Muscle layer of duodenum (tissue), 2 donors: ENCODE measurements around the gene ZXDC.

Experiments used
- H3K27ac ChIP-seq: one replicate; pipeline ENCODE4 v1.7.0; 2013; ENCODE audit warnings: mild to moderate bottlenecking, low read length
- H3K27me3 ChIP-seq: one replicate; pipeline ENCODE4 v1.7.0; 2013; ENCODE audit warnings: low read depth, mild to moderate bottlenecking, control low read depth, low read length
- H3K36me3 ChIP-seq, 2 donors: one replicate each; pipeline ENCODE4 v1.7.0; 2013; ENCODE audit warnings: low read length in 2 of 2, control low read depth in 1 of 2, mild to moderate bottlenecking in 1 of 2; ENCODE audit not compliant: insufficient read depth in 2 of 2, control insufficient read depth in 1 of 2
- H3K4me1 ChIP-seq, 2 donors: one replicate each; pipeline ENCODE4 v1.7.0; 2013; ENCODE audit warnings: low read length in 2 of 2, mild to moderate bottlenecking in 2 of 2, control low read depth in 1 of 2, moderate library complexity in 1 of 2; ENCODE audit not compliant: insufficient read depth in 2 of 2, control insufficient read depth in 1 of 2
- H3K4me3 ChIP-seq, 2 donors: one replicate each; pipeline ENCODE4 v1.7.0; 2013; ENCODE audit warnings: low read length in 2 of 2, low read depth in 1 of 2, mild to moderate bottlenecking in 1 of 2
- H3K9me3 ChIP-seq, 2 donors: one replicate each; pipeline ENCODE4 v1.7.0; 2013; ENCODE audit warnings: low read length in 2 of 2, control low read depth in 1 of 2, mild to moderate bottlenecking in 1 of 2; ENCODE audit not compliant: control insufficient read depth in 1 of 2
- donor health status: healthy.

Gene ZXDC

GRCh38 chr3:126402666-126403302 lies 72.9 kb downstream of the ZXDC start:
- no peaks in the 10 kb centered on the region for H3K27me3 ChIP-seq
- H3K36me3 ChIP-seq = no peaks in the 10 kb centered on the region
- H3K27ac ChIP-seq = no peak overlapping the region
- H3K4me3 ChIP-seq = no peak overlapping the region
- peaks cover 0 to 7% of the 10 kb centered on the region in 2 donors for H3K9me3 ChIP-seq
- H3K4me1 ChIP-seq = no peaks in the 10 kb centered on the region

DNA sequence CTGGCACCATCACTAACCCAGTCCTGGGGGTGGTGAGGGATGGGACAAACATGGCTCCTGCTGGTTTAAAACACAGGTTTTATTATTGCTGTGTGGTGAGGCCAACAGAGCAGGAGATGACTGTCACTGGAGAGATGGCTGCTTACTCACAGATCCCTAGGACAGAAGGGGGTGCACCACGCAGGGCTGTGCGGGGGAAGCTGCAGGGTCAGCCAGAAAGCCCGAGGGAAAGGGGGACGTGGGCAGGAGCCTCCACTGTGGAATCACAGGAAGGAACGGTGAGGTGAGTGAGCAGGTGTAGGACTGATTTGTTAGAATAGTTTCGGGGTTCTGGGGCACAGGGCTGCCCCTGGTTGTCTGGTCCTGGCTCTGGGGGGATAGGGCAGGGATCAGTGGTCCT lies 73.5 kb downstream of the ZXDC start:
- H3K27ac ChIP-seq = no peak overlapping the region
- no peaks in the 10 kb centered on the region for H3K4me1 ChIP-seq
- H3K27me3 ChIP-seq = no peaks in the 10 kb centered on the region
- H3K4me3 ChIP-seq = no peak overlapping the region
- peaks cover 0 to 3% of the 10 kb centered on the region in 2 donors for H3K9me3 ChIP-seq
- no peaks in the 10 kb centered on the region for H3K36me3 ChIP-seq

- no peaks in the 10 kb centered on the region for H3K9me3 ChIP-seq
- no peaks in the 10 kb centered on the region for H3K36me3 ChIP-seq
- H3K4me1 ChIP-seq = no peaks in the 10 kb centered on the region
- H3K27ac ChIP-seq = no peak overlapping the region
- H3K27me3 ChIP-seq = no peaks in the 10 kb centered on the region
- no peak overlapping the region for H3K4me3 ChIP-seq
Measured at GRCh38 chr3:126401611-126402160, 74.0 kb downstream of the ZXDC start.

- H3K27ac ChIP-seq = no peak overlapping the region
- H3K27me3 ChIP-seq = no peaks in the 10 kb centered on the region
- no peak overlapping the region for H3K4me3 ChIP-seq
- no peaks in the 10 kb centered on the region for H3K9me3 ChIP-seq
- H3K4me1 ChIP-seq = peaks cover 0 to 4% of the 10 kb centered on the region in 2 donors
- no peaks in the 10 kb centered on the region for H3K36me3 ChIP-seq
Measured at GRCh38 chr3:126399756-126400155, 75.9 kb downstream of the ZXDC start.

DNA sequence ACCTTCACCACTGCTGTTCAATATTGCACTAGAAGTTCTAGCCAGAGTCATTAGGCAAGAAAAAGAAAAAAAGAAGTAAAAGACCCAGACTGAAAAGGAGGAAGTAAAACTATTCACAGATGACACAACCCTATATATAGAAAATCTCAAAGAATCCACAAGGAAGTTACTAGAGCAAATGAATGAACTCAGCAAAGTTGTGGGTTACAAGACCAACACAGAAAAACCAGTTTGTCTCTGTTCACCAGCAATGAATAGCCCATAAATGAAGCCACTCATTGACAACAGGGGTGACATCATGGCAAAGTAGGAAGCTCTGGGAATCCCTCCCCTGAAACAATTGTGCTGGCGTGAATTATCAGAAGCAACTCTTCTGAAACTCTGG lies 76.3 kb downstream of the ZXDC start:
- Histone ChIP-seq H3K27me3 (no peaks in the 10 kb centered on the region), H3K9me3 (no peaks in the 10 kb centered on the region), H3K27ac (no peak overlapping the region), H3K36me3 (no peaks in the 10 kb centered on the region), H3K4me3 (no peak overlapping the region), H3K4me1 (peaks cover 0 to 8% of the 10 kb centered on the region in 2 donors)

DNA sequence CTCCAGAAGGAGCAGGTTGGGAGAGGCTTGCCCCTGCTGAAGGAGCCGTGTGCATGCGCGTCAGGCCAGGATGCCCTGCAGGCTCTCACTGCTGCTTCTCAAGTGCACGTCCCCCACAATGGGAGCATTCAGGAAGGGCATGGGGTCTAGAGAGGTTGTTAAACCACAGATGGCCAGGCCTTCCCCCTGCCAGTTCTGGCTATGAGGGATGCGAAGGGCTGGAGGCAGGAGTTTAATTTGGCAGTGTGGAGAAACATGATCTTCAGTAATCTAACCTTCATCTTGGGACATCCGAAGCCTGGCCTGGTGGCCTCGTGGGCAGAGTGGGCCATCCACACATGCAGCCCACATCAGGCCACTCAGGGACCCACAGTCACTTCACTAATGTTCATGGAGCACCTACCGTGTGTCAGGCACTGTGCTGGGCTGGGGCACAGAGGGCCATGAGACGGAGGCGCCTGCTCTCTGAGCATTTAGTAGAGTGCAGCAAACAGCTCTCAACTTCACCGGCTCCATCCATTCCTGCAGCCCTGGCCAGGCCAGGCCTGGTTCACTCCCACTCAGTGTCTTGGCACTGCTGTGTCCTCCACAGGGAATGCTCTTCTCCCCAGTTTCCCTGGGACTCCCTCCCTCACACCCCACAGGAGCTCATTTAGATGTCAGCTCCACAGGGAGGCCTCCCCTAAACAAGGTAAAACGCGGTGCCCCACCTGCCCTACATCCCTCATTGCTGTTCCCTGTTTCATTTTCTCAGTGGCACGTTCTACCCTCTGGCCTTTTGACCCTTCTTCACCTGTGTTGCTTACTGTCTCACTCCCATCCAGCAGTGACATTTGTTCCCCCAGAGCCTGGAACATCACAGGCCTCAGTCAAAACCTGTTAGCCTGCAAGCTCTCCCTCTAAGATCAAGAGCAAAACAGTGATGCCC lies 77.0 kb downstream of the ZXDC start:
- no peak overlapping the region for H3K27ac ChIP-seq
- H3K27me3 ChIP-seq = no peaks in the 10 kb centered on the region
- no peaks in the 10 kb centered on the region for H3K36me3 ChIP-seq
- H3K9me3 ChIP-seq = no peaks in the 10 kb centered on the region
- no peak overlapping the region for H3K4me3 ChIP-seq
- peaks cover 0 to 8% of the 10 kb centered on the region in 2 donors for H3K4me1 ChIP-seq

GRCh38 chr3:126397610-126398422 lies 77.9 kb downstream of the ZXDC start:
- Histone ChIP-seq H3K36me3 (no peaks in the 10 kb centered on the region), H3K9me3 (no peaks in the 10 kb centered on the region), H3K4me3 (no peak overlapping the region), H3K4me1 (peaks cover 0 to 8% of the 10 kb centered on the region in 2 donors), H3K27me3 (no peaks in the 10 kb centered on the region), H3K27ac (no peak overlapping the region)

- H3K9me3 ChIP-seq = no peaks in the 10 kb centered on the region
- peaks cover 0 to 8% of the 10 kb centered on the region in 2 donors for H3K4me1 ChIP-seq
- no peaks in the 10 kb centered on the region for H3K27me3 ChIP-seq
- H3K36me3 ChIP-seq = no peaks in the 10 kb centered on the region
- H3K4me3 ChIP-seq = no peak overlapping the region
- no peak overlapping the region for H3K27ac ChIP-seq
Measured at GRCh38 chr3:126396536-126396935, 79.2 kb downstream of the ZXDC start.

- Histone ChIP-seq H3K4me3 (no peak overlapping the region), H3K27me3 (no peaks in the 10 kb centered on the region), H3K9me3 (no peaks in the 10 kb centered on the region), H3K4me1 (peaks cover 0 to 8% of the 10 kb centered on the region in 2 donors), H3K27ac (no peak overlapping the region), H3K36me3 (no peaks in the 10 kb centered on the region)
Measured at GRCh38 chr3:126395846-126396513, 79.7 kb downstream of the ZXDC start.

GRCh38 chr3:126394977-126395321 lies 80.7 kb downstream of the ZXDC start:
- Histone ChIP-seq H3K36me3 (no peaks in the 10 kb centered on the region), H3K4me3 (peak overlapping the region in 1 of 2 donors; percentile 55), H3K9me3 (no peaks in the 10 kb centered on the region), H3K27ac (no peak overlapping the region), H3K27me3 (no peaks in the 10 kb centered on the region), H3K4me1 (peaks cover 0 to 8% of the 10 kb centered on the region in 2 donors)
